PFSK-1 (cell line): Measurements from ENCODE around the gene MTA2.

Experiments
- POLR2AphosphoS5 ChIP-seq: IDR thresholded peaks from 2 replicates; pipeline ENCODE4 v1.6.1; 2012; ENCODE audit warnings: low read depth, mild to moderate bottlenecking, control low read depth, low read length, moderate library complexity
- REST ChIP-seq, 2 experiments: IDR thresholded peaks; 2 replicates each; pipeline versions ENCODE4 v1.6.1 to v1.8.0; 2011 to 2012; ENCODE audit warnings: low read depth in 2 of 2, low read length in 2 of 2, control low read depth in 1 of 2, inconsistent platforms in 1 of 2, mild to moderate bottlenecking in 1 of 2, moderate library complexity in 1 of 2; ENCODE audit not compliant: insufficient read depth in 1 of 2
- SIN3A ChIP-seq: IDR thresholded peaks from 2 replicates; pipeline ENCODE4 v1.6.1; 2012; ENCODE audit warnings: mild to moderate bottlenecking, low read length, moderate library complexity, borderline replicate concordance; ENCODE audit not compliant: insufficient read depth
- TAF1 ChIP-seq: IDR thresholded peaks from 2 replicates; pipeline ENCODE4 v1.6.1; 2012; ENCODE audit warnings: low read length, control low read depth, borderline replicate concordance; ENCODE audit not compliant: insufficient read depth

GRCh38 chr11:62608776-62609175, 7.1 kb upstream of the MTA2 start:
- TF ChIP-seq REST (IDR thresholded peaks at IDR 0.05; ENCODE audit: insufficient read depth in 1 of 2, low read depth in 2 of 2, low read length in 2 of 2): no peak
- no peak for TF ChIP-seq SIN3A
- no peak for TF ChIP-seq POLR2AphosphoS5
- no peak for TF ChIP-seq TAF1
